NCI-H1417 (cell line): ENCODE data around the gene HADHA.
"Not testable (repeated sequence)": the region's sequence is repeated elsewhere in the genome, so short reads cannot be mapped to it uniquely, and the experiment has no call there.

ENCODE experiments used
- DNase-seq, 3 experiments: peaks; one replicate each; lab custom pipeline; 2025; lab: John Stamatoyannopoulos, UW

Gene HADHA

GRCh38 chr2:26174691-26175465, 69.6 kb downstream of the HADHA start:
- DNase-seq, result no peak

- DNase-seq, result peak in 2 of 3 experiments; percentile 48 to 53
Measured at GRCh38 chr2:26173776-26174482, 70.5 kb downstream of the HADHA start.

- DNase-seq, result peak in 2 of 3 experiments; percentile 44 to 63
Measured at GRCh38 chr2:26172871-26173775, 71.3 kb downstream of the HADHA start, which contains the start of gene GAREM2. Gene GAREM2 (plus strand): TSS chr2:26173088. CDS start chr2:26173221, 133 bp downstream.

- peak in 1 of 3 experiments; percentile 35 for DNase-seq
Measured at GRCh38 chr2:26172189-26172870, 72.1 kb downstream of the HADHA start.

- DNase-seq, result no peak
Measured at GRCh38 chr2:26170795-26171194, 73.6 kb downstream of the HADHA start.

- no peak for DNase-seq
Measured at GRCh38 chr2:26169681-26170414, 74.6 kb downstream of the HADHA start.

- no peak for DNase-seq
Measured at GRCh38 chr2:26169226-26169625, 75.2 kb downstream of the HADHA start.

- no peak for DNase-seq
Measured at GRCh38 chr2:26168785-26169184, 75.6 kb downstream of the HADHA start.

GRCh38 chr2:26166541-26166940, 77.9 kb downstream of the HADHA start:
- not testable (repeated sequence) for DNase-seq

- no peak for DNase-seq
Measured at GRCh38 chr2:26165403-26165802, 79.0 kb downstream of the HADHA start.

GRCh38 chr2:26164641-26165211, 79.7 kb downstream of the HADHA start:
- no peak for DNase-seq

- no peak for DNase-seq
Measured at GRCh38 chr2:26164231-26164630, 80.2 kb downstream of the HADHA start.

GRCh38 chr2:26162963-26163362, 81.5 kb downstream of the HADHA start:
- no peak for DNase-seq

- no peak for DNase-seq
Measured at GRCh38 chr2:26161926-26162325, 82.5 kb downstream of the HADHA start.

GRCh38 chr2:26157580-26157979, 86.9 kb downstream of the HADHA start:
- DNase-seq, result no peak

- no peak for DNase-seq
Measured at GRCh38 chr2:26150243-26150642, 94.2 kb downstream of the HADHA start.

- DNase-seq, result no peak
Measured at GRCh38 chr2:26148501-26148900, 95.9 kb downstream of the HADHA start.

GRCh38 chr2:26144953-26145680, 99.3 kb downstream of the HADHA start:
- peak; percentile 42 to 76 (median 76) for DNase-seq

GRCh38 chr2:26144031-26144430, 100.4 kb downstream of the HADHA start:
- DNase-seq, result peak in 1 of 3 experiments; percentile 70
